Tongue (tissue), 2 donors: ENCODE data around the gene FBXO31. TPM values are rescaled to one million over a fixed set of nuclear protein-coding genes. Genes with fewer than 3 reads are reported as not detected.
"Not testable (repeated sequence)": the region's sequence is repeated elsewhere in the genome, so short reads cannot be mapped to it uniquely, and the experiment has no call there.

Experiments used
- DNase-seq: peaks from one replicate; pipeline ENCODE4 v3.0.0-alpha.2; 2015
- total RNA-seq: library from RNA; depleted of rRNA; stranded (reverse); fragments of >200 nt; gene quantifications from one replicate; pipeline ENCODE4 v1.2.3, GENCODE V29; 2014

FBXO31 gene
- total RNA-seq, 1 donor from 2014 or later: 58.2 TPM

GRCh38 chr16:87382023-87382785 is 1.4 kb downstream of the FBXO31 start:
- no peak for DNase-seq

GRCh38 chr16:87380881-87381280 is 2.7 kb downstream of the FBXO31 start:
- DNase-seq: no peak

- DNase-seq: no peak
Measured at GRCh38 chr16:87380403-87380802, 3.2 kb downstream of the FBXO31 start.

GRCh38 chr16:87379312-87379752 is 4.2 kb downstream of the FBXO31 start:
- not testable (repeated sequence) for DNase-seq

GRCh38 chr16:87376660-87377059 is 6.9 kb downstream of the FBXO31 start:
- no peak for DNase-seq

GRCh38 chr16:87375426-87376135 is 8.0 kb downstream of the FBXO31 start:
- DNase-seq: no peak

- DNase-seq: no peak
Measured at GRCh38 chr16:87374313-87374712, 9.3 kb downstream of the FBXO31 start.

- DNase-seq: no peak
Measured at GRCh38 chr16:87372305-87372704, 11.3 kb downstream of the FBXO31 start.

- DNase-seq: no peak
Measured at GRCh38 chr16:87371261-87371866, 12.2 kb downstream of the FBXO31 start.

- no peak for DNase-seq
Measured at GRCh38 chr16:87369796-87370719, 13.5 kb downstream of the FBXO31 start.

GRCh38 chr16:87369117-87369765 is 14.3 kb downstream of the FBXO31 start:
- DNase-seq: no peak

GRCh38 chr16:87368029-87368770 is 15.4 kb downstream of the FBXO31 start:
- no peak for DNase-seq

GRCh38 chr16:87367529-87367928 is 16.0 kb downstream of the FBXO31 start:
- DNase-seq: no peak

- no peak for DNase-seq
Measured at GRCh38 chr16:87366930-87367329, 16.6 kb downstream of the FBXO31 start.

- no peak for DNase-seq
Measured at GRCh38 chr16:87366288-87366687, 17.3 kb downstream of the FBXO31 start.

- DNase-seq: no peak
Measured at GRCh38 chr16:87365021-87365713, 18.4 kb downstream of the FBXO31 start.

- no peak for DNase-seq
Measured at GRCh38 chr16:87363771-87364455, 19.7 kb downstream of the FBXO31 start.

GRCh38 chr16:87362828-87363559 is 20.6 kb downstream of the FBXO31 start:
- not testable (repeated sequence) for DNase-seq
